Neutrophil (primary cell): ENCODE measurements around the gene CALML3.

Experiments used
- H3K27ac ChIP-seq: fragments of 200-600 bp; sonication (generic); 2 replicates; pipeline ENCODE4 v1.5.1; 2016; ENCODE audit warnings: mild to moderate bottlenecking, moderate library complexity
- H3K27me3 ChIP-seq: fragments of 200-600 bp; sonication (generic); 2 replicates; pipeline ENCODE4 v1.6.0; 2016; ENCODE audit warnings: mild to moderate bottlenecking
- H3K36me3 ChIP-seq: fragments of 200-600 bp; sonication (generic); 2 replicates; pipeline ENCODE4 v1.5.1; 2017
- H3K4me1 ChIP-seq, 2 experiments: fragments of 200-600 bp in 1 of 2; sonication (generic) in 1 of 2; 1 replicate in 1 of 2; 2 replicates in 1 of 2; pipeline versions ENCODE4 v1.5.1 to v1.6.1; 2013 to 2016; ENCODE audit warnings: low read depth in 1 of 2, low read length in 1 of 2, mild to moderate bottlenecking in 1 of 2, moderate library complexity in 1 of 2; ENCODE audit not compliant: control insufficient read depth in 1 of 2, insufficient read depth in 1 of 2
- H3K4me3 ChIP-seq, 2 experiments: fragments of 200-600 bp in 1 of 2; sonication (generic) in 1 of 2; 1 replicate in 1 of 2; 2 replicates in 1 of 2; pipeline ENCODE4 v1.5.1; 2013 to 2016; ENCODE audit warnings: low read depth in 1 of 2, low read length in 1 of 2, mild to moderate bottlenecking in 1 of 2, moderate library complexity in 1 of 2
- H3K9me3 ChIP-seq: fragments of 200-600 bp; sonication (generic); 2 replicates; pipeline ENCODE4 v1.5.1; 2016
- CTCF ChIP-seq: fragments of 200-600 bp; sonication (generic); IDR thresholded peaks from 2 replicates; pipeline ENCODE4 v1.5.1; 2016; ENCODE audit warnings: antibody characterized with exemption

The CALML3 gene

GRCh38 chr10:5508161-5508604 lies 16.6 kb upstream of the CALML3 start:
- Histone ChIP-seq H3K27ac (no peak overlapping the region), H3K4me3 (no peak overlapping the region), H3K36me3 (no peaks in the 10 kb centered on the region), H3K27me3 (peaks cover 6% of the 10 kb centered on the region), H3K9me3 (no peaks in the 10 kb centered on the region), H3K4me1 (no peaks in the 10 kb centered on the region)
- TF ChIP-seq CTCF: no peak

- H3K4me3 ChIP-seq: no peak overlapping the region
- no peaks in the 10 kb centered on the region for H3K9me3 ChIP-seq
- peaks cover 8% of the 10 kb centered on the region for H3K27me3 ChIP-seq
- H3K36me3 ChIP-seq: no peaks in the 10 kb centered on the region
- no peak for TF ChIP-seq CTCF
- no peaks in the 10 kb centered on the region for H3K4me1 ChIP-seq
- H3K27ac ChIP-seq: no peak overlapping the region
These were observed 16.0 kb upstream of the CALML3 start for GRCh38 chr10:5508786-5509185.

GRCh38 chr10:5509236-5509635 lies 15.5 kb upstream of the CALML3 start:
- Histone ChIP-seq H3K4me3 (no peak overlapping the region), H3K27me3 (peaks cover 8% of the 10 kb centered on the region), H3K27ac (no peak overlapping the region), H3K4me1 (no peaks in the 10 kb centered on the region), H3K9me3 (no peaks in the 10 kb centered on the region), H3K36me3 (no peaks in the 10 kb centered on the region)
- TF ChIP-seq CTCF: no peak

- Histone ChIP-seq H3K9me3 (no peaks in the 10 kb centered on the region), H3K4me1 (no peaks in the 10 kb centered on the region), H3K36me3 (no peaks in the 10 kb centered on the region), H3K4me3 (no peak overlapping the region), H3K27ac (no peak overlapping the region), H3K27me3 (peaks cover 8% of the 10 kb centered on the region)
- no peak for TF ChIP-seq CTCF
These were observed 15.1 kb upstream of the CALML3 start for GRCh38 chr10:5509691-5510090.

GRCh38 chr10:5510281-5511072 lies 14.3 kb upstream of the CALML3 start:
- no peak overlapping the region for H3K27ac ChIP-seq
- H3K4me3 ChIP-seq: no peak overlapping the region
- no peaks in the 10 kb centered on the region for H3K9me3 ChIP-seq
- peaks cover 8% of the 10 kb centered on the region for H3K27me3 ChIP-seq
- no peaks in the 10 kb centered on the region for H3K36me3 ChIP-seq
- TF ChIP-seq CTCF: no peak
- no peaks in the 10 kb centered on the region for H3K4me1 ChIP-seq
